Tibial nerve (tissue), 4 donors: ENCODE results near the gene WNT4. TPM values are rescaled to one million over a fixed set of nuclear protein-coding genes. Genes with fewer than 3 reads are reported as not detected.
A peak's percentile ranks its signal among the peaks of the same experiment; 100 is the strongest.

ENCODE experiments used
- DNase-seq, 2 donors: peaks; one replicate each; pipeline ENCODE4 v3.0.0-alpha.2; 2019; ENCODE audit warnings: low spot score in 2 of 2
- H3K27ac ChIP-seq, 4 donors: fragments of 200-600 bp; sonication (generic) in 3 of 4; one replicate each; pipeline ENCODE4 v1.5.1; 2017 to 2019; ENCODE audit warnings: mild to moderate bottlenecking in 1 of 4
- H3K27me3 ChIP-seq, 2 donors: fragments of 200-600 bp; sonication (generic) in 1 of 2; one replicate each; pipeline versions ENCODE4 v1.5.1 to v1.6.0; 2017 to 2019
- H3K36me3 ChIP-seq, 3 donors: fragments of 200-600 bp; sonication (generic); one replicate each; pipeline ENCODE4 v1.5.1; 2018 to 2019
- H3K4me1 ChIP-seq, 4 donors: fragments of 200-600 bp; sonication (generic) in 3 of 4; one replicate each; pipeline ENCODE4 v1.5.1; 2017 to 2019
- H3K4me3 ChIP-seq, 4 donors: fragments of 200-600 bp; sonication (generic) in 3 of 4; one replicate each; pipeline ENCODE4 v1.5.1; 2017 to 2019; ENCODE audit warnings: mild to moderate bottlenecking in 1 of 4, moderate library complexity in 1 of 4
- H3K9me3 ChIP-seq, 4 donors: fragments of 200-600 bp; sonication (generic) in 3 of 4; one replicate each; pipeline ENCODE4 v1.5.1; 2017 to 2019
- EP300 ChIP-seq, 2 donors: sonication (generic); formaldehyde crosslinking; IDR thresholded peaks; one replicate each; pipeline ENCODE4 v1.6.1; 2017; ENCODE audit warnings: antibody characterized with exemption in 2 of 2, mild to moderate bottlenecking in 1 of 2
- POLR2A ChIP-seq, 2 donors: fragments of 450-650 bp; IDR thresholded peaks; one replicate each; pipeline ENCODE4 v1.6.1; 2017; ENCODE audit warnings: antibody characterized with exemption in 2 of 2, mild to moderate bottlenecking in 2 of 2, moderate library complexity in 2 of 2
- WGBS, 2 donors: methylation state at CpG; one replicate each; pipeline ENCODE4 v1.1.5; 2018; 5-methylcytosine and 5-hydroxymethylcytosine counted together
- total RNA-seq, 4 donors: library from RNA; depleted of rRNA; stranded (reverse); fragments of >200 nt; gene quantifications; one replicate each; pipeline ENCODE4 v1.1.0, GENCODE V29; 2016
- TF ChIP-seq, protein P1 (sequence below), 5 experiments: fragments of 200-600 bp in 3 of 5; fragments of 450-650 bp in 2 of 5; sonication (generic) in 3 of 5; IDR thresholded peaks; one replicate each; pipeline ENCODE4 v1.5.1; 2016 to 2019; ENCODE audit warnings: antibody characterized with exemption in 5 of 5, mild to moderate bottlenecking in 3 of 5, moderate library complexity in 2 of 5

The WNT4 gene
- total RNA-seq, 4 donors from 2014 or later = under 0.01 to 0.63 (median 0.20) TPM; not detected in 1

DNA sequence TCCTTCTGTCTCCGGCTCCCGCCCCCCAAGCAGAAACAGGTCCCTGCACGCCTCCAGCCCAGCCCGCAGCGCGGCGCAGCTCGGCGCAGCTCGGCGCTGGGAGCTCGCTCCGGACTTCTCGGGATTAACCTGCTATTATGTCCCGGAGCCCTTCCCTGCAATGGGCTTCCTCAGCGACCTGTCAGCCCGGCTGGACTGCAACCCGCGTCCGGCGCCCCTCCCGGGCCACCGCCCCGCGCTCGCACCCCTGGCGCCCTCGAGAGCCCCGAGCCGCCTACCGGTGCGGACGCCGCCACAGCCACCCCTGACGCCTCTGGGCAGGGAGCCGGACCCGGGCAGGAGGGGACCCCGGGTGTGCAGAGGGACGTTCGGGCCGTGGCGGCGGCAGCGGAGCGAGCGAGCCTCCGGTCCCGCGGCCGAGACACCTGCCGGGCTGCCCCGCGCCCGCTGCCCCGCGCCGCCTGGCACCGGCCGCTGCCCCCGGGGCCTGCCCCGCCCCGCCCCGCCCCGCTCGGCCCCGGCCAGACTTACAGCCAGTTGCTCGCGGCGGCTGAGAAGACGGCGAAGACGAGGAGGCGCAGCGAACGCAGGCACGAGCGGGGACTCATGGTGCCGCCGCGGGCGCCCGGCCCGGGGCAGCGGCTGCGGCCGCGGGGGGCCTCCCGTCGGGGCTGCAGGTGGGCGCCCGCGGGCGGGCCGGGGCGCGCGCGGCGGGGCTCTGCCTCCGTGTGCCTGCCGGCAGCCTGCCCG is 407 bp downstream of the WNT4 start:
- Histone ChIP-seq H3K4me3 (peak overlapping the region; percentile 19 to 55 (median 38)), H3K36me3 (no peaks in the 10 kb centered on the region), H3K27ac (no peak overlapping the region), H3K27me3 (peaks cover 0 to 73% of the 10 kb centered on the region in 2 donors), H3K4me1 (peaks cover 0 to 19% (median 8%) of the 10 kb centered on the region in 4 donors), H3K9me3 (no peaks in the 10 kb centered on the region)
- TF ChIP-seq EP300 (IDR thresholded peaks at IDR 0.05) (no peak), POLR2A (IDR thresholded peaks at IDR 0.05) (no peak)
- TF ChIP-seq, protein P1, sequence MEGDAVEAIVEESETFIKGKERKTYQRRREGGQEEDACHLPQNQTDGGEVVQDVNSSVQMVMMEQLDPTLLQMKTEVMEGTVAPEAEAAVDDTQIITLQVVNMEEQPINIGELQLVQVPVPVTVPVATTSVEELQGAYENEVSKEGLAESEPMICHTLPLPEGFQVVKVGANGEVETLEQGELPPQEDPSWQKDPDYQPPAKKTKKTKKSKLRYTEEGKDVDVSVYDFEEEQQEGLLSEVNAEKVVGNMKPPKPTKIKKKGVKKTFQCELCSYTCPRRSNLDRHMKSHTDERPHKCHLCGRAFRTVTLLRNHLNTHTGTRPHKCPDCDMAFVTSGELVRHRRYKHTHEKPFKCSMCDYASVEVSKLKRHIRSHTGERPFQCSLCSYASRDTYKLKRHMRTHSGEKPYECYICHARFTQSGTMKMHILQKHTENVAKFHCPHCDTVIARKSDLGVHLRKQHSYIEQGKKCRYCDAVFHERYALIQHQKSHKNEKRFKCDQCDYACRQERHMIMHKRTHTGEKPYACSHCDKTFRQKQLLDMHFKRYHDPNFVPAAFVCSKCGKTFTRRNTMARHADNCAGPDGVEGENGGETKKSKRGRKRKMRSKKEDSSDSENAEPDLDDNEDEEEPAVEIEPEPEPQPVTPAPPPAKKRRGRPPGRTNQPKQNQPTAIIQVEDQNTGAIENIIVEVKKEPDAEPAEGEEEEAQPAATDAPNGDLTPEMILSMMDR (IDR thresholded peaks at IDR 0.05) = no peak
- DNase-seq = no peak
- 0 to 1% methylated on average over 24 of the region's 102 CpGs for WGBS, 2 donors

DNA sequence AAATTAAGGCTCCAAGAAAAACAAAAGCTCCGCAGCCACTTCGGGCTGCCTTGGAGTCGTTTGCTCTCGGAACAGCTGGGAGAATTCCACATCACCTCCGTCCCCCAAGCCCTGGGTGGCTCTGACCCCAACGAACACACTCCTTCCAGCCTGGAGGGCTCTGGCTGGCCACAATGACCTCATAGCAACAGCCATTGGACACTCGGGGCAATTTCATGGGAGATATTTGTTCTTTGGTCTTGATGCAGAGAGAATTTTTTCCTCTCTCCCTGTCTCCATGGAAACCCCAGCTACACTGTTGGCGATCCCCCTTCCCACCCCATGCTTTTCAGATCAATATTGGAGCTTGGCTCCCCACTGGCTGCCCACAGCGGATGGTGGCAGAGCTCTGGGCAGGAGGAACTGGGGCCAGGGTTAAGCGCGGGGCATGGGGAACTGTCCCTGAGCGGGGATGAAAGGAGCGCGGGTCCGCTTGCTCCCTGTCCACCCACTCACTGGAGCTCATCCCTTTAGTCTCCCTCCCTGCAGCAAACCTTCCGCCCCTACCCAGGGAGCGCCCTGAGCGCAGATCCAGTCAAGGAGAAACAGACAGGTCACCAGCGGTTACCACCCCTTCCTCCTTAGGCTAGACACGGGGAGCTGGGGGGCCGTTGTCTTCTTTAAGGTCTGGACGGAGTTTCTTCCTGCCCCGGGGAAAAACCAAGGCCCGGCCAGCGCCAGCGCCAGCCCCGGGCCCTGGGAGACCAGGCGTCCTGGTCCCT is 1.2 kb downstream of the WNT4 start:
- no peak for TF ChIP-seq EP300 (IDR thresholded peaks at IDR 0.05)
- TF ChIP-seq, protein P1 (IDR thresholded peaks at IDR 0.05) = no peak
- TF ChIP-seq POLR2A (IDR thresholded peaks at IDR 0.05) = no peak
- H3K27me3 ChIP-seq = peaks cover 0 to 76% of the 10 kb centered on the region in 2 donors
- H3K9me3 ChIP-seq = no peaks in the 10 kb centered on the region
- peaks cover 0 to 22% (median 8%) of the 10 kb centered on the region in 4 donors for H3K4me1 ChIP-seq
- WGBS, 2 donors = 6 to 9% methylated on average over 22 to 28 of the region's 28 CpGs
- H3K27ac ChIP-seq = no peak overlapping the region
- no peak for DNase-seq
- no peaks in the 10 kb centered on the region for H3K36me3 ChIP-seq
- H3K4me3 ChIP-seq = peak overlapping the region; percentile 19 to 55 (median 38)

DNA sequence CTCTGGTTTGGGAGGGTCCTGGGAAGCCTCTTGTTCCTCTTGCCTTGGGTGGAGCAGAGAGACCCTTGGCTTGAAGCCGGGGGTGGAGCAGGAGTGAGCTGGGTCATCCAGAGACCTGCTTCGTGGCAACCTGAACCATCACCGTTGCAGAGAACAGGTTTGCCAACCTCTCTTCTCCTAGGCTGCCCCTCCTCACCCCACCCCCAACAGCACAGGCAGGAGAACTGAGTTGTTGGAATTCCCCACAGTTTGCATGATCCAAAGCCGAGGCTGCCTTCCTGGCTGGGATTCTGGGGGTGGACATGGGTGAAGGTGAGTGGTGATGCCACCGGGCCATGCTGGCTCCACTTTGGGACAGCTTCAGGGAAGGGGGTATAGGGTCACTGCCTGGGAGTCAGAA is 2.2 kb downstream of the WNT4 start:
- no peaks in the 10 kb centered on the region for H3K9me3 ChIP-seq
- H3K27me3 ChIP-seq = peaks cover 0 to 79% of the 10 kb centered on the region in 2 donors
- H3K27ac ChIP-seq = no peak overlapping the region
- DNase-seq = no peak
- H3K4me3 ChIP-seq = no peak overlapping the region
- 72 to 88% methylated on average over 5 of the region's 5 CpGs for WGBS, 2 donors
- H3K36me3 ChIP-seq = no peaks in the 10 kb centered on the region
- TF ChIP-seq, protein P1 (IDR thresholded peaks at IDR 0.05) = no peak
- TF ChIP-seq EP300 (IDR thresholded peaks at IDR 0.05) (no peak), POLR2A (IDR thresholded peaks at IDR 0.05) (no peak)
- H3K4me1 ChIP-seq = peaks cover 0 to 22% (median 8%) of the 10 kb centered on the region in 4 donors

DNA sequence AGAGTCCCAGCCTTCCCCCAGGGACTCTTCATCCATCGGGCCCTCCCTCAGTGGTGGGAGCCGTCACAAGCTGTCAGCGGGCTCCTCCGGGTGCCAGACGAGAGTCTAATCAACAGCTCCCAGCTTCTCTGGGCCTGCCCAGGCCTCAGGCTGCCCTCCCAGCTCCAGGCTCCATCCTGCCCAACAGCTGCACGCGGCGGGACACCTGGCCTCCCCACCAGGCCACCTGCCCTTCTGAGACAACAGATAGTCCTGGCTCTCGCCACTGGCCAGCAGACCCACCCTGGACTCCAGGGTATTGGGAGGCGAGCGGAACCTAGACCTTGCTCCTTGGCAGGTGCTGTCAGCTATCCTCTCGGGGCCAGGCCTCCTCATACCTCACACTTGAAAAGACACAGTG is 3.1 kb downstream of the WNT4 start:
- TF ChIP-seq, protein P1 (IDR thresholded peaks at IDR 0.05) = no peak
- TF ChIP-seq EP300 (IDR thresholded peaks at IDR 0.05) = no peak
- no peak for TF ChIP-seq POLR2A (IDR thresholded peaks at IDR 0.05)
- Histone ChIP-seq H3K4me1 (peaks cover 0 to 22% (median 8%) of the 10 kb centered on the region in 4 donors), H3K27ac (no peak overlapping the region), H3K4me3 (no peak overlapping the region), H3K9me3 (no peaks in the 10 kb centered on the region), H3K27me3 (peaks cover 0 to 75% of the 10 kb centered on the region in 2 donors), H3K36me3 (no peaks in the 10 kb centered on the region)
- no peak for DNase-seq
- WGBS, 2 donors = 88 to 95% methylated on average over 9 to 11 of the region's 12 CpGs
